ENCODE measurements around the gene RAD51AP2.
"Not testable (repeated sequence)": the region's sequence is repeated elsewhere in the genome, so short reads cannot be mapped to it uniquely, and the experiment has no call there.

RAD51AP2 gene

DNA sequence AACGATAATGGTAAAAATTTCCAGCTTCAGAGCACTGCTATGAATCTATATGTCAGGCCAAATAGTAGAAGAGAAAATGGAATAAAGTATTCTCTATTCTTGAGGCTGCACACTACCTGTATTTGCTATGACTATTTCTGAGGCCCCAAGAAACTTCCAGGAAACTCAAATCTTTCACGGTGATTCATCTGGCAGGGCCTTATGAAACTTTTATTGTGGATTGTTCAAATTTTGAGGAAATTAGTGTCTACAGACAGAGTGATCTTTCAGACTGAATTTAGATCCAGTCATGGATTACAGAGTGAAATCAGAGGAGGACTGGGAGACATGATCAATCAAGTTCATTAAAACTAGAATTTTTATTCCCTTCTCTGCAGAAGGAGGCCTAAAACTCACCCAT, 18.2 kb upstream of the RAD51AP2 start:
- no peak for DNase-seq

DNA sequence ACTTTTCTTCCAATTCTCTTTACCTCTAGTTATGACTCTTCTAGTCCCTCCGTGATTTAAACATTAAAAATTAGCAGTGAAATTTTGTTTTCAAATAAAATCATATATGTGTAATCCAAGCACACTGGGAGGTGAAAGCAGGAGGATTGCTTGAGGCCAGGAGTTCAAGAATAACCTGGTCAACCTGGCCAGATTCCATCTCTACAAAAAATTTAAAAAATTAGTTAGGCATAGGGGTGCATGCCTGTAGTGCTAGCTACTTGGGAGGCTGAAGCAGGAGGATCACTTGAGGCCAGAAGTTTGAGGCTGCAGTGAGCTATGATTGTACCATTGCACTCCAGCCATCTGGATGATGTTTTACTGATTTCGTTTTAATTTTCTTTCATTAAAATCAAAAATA, 15.3 kb upstream of the RAD51AP2 start:
- DNase-seq = no peak

DNA sequence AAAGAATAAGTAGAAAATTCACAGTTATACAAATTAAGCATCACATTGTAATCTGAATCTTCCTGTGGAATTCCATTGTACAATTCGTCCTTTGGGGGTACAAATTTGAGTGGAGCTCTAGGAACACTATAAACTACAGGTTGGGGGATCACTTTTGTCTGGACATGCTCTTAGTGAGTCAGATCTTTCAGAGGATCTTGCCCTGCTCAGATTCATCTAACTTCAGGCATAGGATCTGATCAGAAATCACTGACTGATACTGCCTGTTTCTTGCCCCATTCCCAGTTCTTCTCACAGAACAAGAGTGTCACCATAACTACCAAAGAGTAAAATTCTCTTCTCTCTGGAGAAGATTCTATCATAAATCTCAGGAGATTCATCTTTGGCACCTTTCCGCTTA, 11.5 kb upstream of the RAD51AP2 start:
- no peak for DNase-seq

DNA sequence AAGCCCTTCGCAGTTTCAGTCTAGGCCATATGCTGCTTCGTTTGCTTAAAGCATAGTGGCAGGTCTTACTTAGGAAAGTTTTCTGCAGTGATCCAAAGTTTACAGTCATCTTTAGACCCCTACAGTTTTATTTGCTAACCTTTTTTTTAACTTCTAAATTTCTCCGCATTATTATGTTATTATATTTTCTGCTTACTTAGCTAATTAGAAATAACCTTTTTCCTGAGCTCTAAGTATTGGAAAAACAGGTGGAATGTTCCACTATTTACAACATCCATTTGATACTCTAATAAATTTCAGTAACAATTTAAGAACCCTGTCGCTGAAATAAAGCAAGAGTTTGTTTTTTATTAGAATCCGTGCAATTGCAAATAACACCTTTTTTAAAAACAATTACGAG, 4.1 kb upstream of the RAD51AP2 start:
- DNase-seq = no peak

DNA sequence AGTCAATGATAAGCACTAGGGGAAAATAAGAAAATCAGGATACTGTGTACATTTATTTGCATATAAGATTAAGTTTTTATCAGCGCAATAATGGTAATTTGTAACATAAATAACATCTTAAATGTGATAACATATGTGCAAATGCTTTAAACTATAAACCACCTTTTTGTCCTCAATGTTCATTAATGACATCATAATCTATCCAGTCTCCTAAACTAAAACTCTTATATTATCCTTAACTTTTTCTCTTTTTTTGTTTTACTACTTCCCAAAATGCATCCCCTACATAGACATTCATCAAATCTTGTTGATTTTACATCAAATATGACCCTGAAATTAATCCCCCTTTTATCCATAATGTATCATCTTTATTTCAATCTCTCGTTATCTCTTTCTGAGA, 3.4 kb upstream of the RAD51AP2 start:
- no peak for DNase-seq

DNA sequence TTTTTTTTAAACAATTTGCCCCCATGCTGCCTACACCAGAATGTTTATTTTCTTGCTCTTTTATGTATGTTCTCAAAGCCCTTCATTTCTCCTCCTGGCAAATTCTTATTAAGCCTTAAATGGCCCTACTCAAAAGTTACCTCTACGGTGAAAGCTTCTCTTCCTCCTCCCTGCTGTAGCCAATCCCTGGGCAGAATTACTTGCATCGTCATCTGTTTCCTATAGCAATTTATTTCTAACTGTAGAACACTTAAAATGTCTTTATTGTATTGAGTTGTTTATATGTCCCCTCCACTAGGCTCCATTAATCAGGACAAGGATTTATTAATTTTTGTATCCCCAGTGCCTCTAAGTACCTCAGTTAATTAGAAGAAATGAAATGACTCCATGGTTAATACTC, 2.5 kb upstream of the RAD51AP2 start:
- no peak for DNase-seq

DNA sequence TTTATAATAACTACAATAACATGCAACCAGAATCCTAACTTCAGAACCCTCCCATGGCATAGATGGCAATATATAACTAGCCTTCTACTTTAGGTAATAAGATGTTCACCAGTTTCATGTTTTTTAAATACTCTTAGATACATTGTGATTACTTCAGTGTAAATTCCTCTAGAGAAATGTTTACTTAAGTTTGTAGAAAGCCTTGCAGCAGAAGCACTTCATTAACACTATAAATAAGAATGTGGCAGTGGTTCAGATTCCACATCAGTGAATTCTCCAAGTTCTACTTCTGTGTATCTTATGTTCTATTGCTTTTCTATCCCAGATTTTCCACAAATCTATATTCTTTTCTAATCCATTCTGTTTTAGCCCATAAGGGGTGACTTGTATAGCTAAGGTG, 1.2 kb upstream of the RAD51AP2 start:
- DNase-seq = no peak

DNA sequence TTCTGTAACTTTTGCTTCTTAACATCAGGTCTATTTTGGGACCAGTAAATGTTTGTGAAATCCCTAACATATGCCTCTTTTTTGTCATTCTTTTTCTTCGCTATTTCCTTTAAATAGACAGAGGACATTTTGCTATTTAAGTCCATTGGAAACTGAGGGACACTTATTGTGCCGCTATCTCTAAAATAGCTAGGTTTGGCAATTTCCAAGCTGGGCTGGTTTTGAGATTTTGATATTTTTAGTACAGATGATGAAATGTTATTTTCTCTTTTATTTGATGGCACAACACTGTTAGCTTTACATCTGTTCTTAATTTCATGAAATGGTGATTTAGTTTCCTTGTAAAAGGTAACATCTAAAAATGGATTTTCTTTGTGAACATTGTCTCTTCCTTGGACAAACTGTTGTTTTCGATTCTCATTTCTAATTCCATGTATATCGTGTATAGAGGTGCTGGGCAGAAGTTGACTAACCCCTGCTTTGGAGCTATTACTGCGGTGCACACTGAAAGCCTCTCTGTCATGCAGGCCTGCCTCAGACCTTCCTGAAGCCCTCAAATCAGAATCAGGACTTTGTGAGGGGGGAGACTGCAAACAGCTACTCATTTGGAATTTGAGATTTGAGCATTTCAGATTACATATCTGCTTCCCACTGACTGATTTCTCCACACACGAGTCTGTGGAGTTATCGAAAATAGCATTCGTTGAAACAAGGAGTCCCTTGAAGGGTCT, 594 bp downstream of the RAD51AP2 start:
- DNase-seq = no peak

DNA sequence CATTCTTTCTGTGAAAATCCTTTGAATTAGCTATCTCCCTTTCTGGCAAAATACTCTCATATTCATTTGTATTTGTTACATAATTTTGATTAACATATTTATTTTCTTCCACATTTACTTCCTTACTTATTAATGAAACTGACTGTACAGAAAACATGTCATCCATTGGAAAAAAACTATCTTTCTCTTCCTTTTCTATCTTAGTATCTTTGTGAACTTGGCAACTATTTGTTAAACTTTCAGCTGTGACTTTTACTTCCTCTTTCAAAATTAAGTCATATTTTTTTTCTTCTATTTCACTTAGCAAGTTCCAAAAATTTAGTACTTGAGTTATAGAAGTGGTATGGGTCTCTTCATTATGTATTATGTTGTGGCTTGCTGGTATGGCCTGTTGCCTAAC, 2.6 kb downstream of the RAD51AP2 start:
- DNase-seq = no peak

DNA sequence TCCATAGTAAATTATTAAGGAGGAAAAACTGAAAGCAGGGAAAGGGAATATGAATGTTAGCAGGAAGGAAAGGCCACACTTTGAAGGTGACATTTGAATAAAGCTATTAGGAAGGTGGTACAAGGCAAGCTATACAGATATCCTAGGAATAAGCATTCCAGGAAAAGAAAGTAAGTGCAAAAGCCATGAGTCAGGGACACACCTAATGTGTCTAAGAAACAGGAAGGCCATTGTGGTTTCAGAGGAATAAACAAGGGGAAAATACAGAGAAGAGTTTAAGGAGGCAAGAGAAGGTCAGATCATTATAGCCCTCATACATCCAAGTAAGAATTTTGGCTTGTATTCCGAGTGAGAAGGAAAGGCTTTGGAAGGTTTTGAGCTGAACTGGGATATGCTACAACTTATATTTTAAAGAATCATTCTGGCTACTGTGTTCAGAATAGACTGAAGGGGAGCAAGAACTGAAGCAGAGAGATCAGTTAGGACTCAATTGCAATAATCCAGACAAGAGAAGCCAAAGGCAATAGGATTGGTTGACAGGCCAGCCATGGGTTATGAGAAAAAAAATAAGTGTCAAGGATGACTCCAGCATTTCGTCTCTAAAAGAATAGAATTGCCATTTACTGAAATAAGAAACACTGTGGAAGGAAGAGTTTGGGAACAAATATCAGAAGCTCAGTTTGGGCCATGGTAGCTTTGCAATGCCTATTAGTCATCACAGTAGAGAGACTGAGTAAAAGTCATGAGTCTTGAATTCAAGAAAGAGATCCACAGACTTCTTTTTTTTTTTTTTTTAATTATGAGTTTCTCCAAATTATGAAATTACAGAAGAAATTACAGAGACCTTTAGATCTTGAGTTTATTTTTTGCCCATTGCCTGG, 11.3 kb downstream of the RAD51AP2 start:
- no peak for DNase-seq

DNA sequence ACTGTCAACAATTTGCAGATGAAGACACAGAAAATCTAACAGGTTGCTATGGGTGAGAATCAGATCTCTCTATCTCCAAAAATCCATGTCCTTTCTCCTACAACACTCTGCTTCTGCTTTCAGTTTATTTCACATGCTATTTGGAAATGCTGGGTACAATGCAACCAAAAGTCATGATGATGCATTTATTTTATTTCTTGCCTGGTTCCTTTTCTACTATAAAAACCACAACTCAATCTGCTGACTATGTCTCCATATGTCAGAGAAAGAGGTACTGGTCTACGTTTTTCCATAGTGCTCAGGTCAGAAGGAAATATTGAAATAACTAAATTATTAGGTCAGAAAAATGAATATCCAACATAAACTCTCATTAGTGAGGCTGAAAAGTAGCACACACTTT, 20.5 kb downstream of the RAD51AP2 start:
- no peak for DNase-seq

DNA sequence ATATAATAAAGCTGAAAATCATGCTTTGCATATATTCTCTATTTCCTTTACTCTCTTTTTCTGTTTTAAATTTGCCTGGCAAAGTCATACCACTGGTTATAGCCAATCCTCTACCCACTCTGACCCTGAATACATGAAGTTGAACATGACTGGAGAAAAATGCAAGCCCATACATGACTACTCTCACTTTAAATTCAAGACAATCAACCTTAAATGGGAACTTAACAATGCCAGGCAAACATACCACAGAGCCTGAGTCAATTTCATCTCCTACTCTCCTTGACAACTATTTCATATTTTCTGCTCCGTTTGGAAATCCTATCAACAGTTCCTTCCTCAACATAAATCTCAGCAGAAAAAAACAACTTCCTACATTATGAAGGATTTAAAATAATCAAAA, 22.6 kb downstream of the RAD51AP2 start:
- no peak for DNase-seq

DNA sequence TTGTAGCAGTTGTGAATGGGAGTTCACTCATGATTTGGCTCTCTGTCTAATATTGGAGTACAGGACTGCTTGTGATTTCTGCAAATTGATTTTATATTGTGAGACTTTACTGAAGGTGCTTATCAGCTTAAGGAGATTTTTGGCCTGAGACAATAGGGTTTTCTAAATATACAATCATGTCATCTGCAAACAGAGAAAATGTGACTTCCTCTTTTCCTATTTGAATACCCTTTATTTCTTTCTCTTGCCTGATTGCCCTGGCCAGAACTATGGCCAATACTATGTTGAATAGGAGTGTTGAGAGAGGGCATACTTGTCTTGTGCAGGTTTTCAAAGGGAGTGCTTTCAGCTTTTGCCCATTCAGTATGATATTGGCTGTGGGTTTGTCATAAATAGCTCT, 28.1 kb downstream of the RAD51AP2 start:
- not testable (repeated sequence) for DNase-seq

DNA sequence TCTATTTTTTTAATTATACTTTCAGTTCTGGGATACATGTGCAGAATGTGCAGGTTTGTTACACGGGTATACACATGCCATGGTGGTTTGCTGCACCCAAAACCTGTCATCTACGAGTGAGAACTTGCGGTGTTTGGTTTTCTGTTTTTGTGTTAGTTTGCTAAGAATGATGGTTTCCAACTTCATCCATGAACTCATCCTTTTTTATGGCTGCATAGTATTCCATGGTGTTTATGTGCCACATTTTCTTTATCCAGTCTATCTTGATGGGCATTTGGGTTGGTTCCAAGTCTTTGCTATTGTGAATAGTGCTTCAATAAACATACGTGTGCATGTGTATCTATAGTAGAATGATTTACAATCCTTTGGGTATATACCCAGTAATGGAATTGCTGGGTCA, 29.6 kb downstream of the RAD51AP2 start:
- not testable (repeated sequence) for DNase-seq

DNA sequence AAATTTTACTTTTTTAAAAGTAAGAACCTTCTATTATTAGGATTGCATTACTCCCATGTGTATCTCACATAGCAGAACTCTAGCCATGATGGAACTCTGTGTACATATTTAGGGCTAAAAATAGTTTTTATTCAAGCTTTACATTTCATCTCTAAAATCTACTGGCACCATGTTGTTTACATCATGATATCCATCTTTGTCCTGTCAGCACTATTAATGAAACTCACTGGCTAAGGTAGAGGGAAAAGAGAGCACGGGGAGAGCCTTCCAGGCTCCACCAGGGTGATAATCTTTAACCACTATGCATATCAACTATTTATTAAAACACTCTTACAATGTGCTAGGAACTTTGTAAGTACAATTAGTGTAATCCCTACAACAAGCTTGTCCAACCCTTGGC, 34.7 kb downstream of the RAD51AP2 start:
- no peak for DNase-seq

DNA sequence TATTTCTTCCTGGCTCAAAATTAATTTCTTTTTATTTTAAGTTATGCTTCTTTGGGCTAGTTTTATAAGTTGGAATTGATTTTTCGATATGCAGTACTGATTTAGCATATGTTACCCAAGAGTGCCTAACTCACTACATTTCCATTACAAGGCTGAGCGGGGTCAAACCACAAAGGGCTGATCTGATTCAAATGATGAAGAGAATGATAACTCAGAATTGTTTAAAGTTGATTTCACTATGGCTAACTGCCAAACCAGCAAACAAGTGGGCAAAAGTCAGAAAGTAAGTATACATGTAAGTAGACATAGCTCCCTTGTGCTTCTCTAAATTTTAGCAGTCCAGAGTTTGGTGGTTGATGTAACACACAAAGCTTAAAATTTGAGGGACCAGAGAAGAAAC, 35.6 kb downstream of the RAD51AP2 start:
- no peak for DNase-seq

DNA sequence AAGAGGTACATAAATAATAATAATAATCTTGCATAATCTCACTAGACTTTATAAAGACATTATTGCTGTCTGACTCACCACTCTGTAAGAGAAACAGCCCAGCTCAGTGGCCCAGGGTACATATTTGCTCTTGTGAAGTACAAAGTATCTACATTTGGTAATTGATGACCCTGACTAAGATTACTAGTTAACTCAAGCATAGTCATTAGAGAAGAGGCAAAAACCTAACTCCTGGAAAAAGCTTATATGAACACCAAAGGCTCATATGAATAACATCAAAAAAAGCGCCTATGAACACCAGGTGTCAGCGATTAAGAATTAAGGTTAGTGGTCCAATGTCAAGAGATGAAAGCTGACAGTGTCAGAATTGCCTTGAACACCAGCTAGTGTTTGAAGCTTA, 38.4 kb downstream of the RAD51AP2 start:
- DNase-seq = no peak

DNA sequence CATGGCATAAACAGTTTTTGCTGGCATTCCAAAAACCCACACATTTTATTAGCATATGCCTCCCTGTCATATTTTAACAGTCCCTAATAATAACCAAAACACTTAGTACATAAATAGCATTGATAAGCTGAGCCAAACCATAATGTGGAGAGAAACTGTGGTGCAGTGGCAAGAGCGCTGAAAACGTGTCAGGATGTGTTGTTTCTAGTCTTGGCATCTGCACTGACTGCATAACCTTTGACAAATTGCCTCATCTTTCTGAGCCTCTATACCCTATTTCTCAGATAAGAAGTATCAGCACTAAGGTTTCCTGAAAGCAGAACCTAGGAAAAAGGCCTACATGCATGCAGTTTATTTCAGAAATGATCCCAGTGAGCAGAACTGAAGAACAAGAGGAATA, 41.4 kb downstream of the RAD51AP2 start:
- DNase-seq = no peak

DNA sequence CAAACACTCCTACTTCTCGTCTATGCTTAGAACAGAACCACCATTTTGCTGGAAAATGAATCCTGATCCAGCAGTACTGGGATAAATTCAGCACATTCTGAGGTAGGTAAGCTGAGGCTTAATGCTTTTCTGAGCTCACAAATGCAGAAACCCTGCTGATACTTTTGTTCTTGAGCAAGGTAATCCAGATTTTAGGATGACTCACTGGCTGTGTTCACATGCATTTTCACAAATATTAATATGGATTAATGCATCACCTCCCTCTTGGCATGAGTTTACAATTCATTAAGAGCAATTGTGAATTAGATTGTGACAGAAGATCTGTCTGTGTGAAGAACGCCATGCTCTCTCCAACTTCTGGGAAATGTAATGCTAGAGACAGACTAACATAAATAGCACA, 42.2 kb downstream of the RAD51AP2 start:
- no peak for DNase-seq

DNA sequence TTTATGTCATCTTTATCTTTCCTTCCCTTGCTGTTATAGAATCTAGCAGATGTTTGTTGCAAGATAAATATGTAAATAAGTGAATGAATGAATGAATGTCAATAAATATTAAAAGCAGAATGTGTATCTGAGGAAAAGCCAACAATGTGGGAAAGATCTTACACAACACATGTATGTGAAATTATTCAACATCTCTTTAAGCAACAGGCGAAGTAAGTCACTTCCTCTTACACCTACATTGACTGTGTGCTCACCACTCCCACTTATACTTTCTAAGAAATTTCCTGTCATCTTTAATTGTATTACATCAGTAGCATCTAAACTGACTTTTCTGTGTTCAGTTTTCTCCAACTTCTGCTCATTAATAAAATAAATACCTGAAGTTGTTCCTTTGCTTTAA, 43.0 kb downstream of the RAD51AP2 start:
- no peak for DNase-seq

DNA sequence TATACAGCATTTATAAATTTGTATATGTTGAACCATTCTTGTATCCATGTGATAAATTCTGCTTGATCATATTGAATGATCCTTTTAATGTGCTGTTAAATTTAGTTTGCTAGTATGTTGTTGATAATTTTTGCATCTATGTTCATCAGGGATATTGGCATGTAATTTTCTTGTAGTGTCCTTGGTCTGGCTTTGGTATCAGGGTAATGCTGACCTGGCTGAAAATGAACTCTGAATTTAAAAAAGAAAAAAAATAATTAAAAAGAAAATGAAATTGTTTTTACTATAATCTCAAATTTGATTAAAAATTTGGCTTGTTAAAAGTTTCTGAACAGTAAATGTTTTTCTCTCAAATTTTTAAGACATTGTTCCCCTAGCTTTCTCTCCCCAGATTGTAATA, 46.3 kb downstream of the RAD51AP2 start:
- DNase-seq = no peak

DNA sequence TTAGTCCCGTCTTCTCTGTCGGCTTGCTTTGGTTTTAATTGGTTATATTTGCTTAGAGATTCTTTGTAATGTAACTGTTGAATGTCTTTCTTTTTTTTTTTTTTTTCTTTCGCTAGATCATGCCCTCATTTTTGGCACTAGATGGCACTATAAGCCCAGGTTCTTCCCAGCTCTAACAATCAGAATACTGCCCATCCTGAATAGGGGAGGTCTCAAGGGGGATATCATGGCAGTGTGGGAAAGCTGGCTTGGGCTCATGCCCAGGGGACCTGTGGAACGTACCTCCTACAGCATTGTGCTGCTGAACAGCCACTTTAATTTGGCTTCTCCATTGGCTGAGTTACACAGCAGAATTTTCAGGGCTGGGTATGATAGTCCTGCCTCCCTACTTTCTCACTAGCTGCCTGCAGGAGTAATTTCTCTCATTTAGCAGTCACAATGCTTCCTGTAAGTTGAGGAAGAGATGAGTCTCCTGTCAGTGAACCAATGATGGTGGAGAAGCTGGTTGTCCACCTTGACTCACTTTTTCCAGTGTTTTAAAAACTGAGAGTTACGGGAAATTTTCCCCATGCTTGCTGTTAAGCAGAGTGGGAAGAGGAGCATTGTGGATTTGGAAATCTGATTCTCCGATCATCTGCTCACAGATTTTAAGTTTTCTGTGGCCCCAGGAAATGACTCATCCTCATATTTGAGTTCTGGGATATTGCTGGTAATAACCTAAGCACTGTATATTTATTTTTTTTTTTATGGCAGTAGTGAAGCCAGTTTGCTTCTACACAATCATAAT, 47.2 kb downstream of the RAD51AP2 start:
- DNase-seq = no peak

DNA sequence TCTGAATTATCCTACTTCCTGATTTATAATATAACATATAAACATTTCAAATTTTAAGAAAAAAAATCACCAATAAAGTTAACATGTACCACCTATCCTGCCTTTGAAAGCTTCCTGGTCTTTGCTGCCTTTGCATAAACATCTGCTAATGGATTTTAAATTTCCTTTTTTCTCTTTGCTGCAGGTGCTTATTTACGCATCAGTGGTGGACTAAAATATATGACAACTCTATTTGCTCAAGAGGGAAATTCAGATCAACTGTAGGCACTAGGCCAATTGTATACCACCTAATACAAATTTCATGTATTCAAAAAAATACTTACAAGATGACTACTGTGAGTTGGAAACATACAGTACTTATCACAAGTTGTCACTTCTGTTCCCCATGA, 57.2 kb downstream of the RAD51AP2 start:
- no peak for DNase-seq
